ENCODE data around the gene NEDD8.
A peak's percentile ranks its signal among the peaks of the same experiment; 100 is the strongest.

Gene NEDD8

GRCh38 chr14:24197056-24197450 is 35.1 kb downstream of the NEDD8 start:
- DNase-seq (ENCODE audit: low spot score) (no peak), FAIRE-seq (no peak)

GRCh38 chr14:24196071-24197055 is 35.8 kb downstream of the NEDD8 start:
- no peak for DNase-seq (ENCODE audit: low spot score)
- no peak for FAIRE-seq

- DNase-seq (ENCODE audit: low spot score), result peak; percentile 50
- FAIRE-seq, result no peak
These were observed 36.7 kb downstream of the NEDD8 start, which contains the start of gene TM9SF1 for GRCh38 chr14:24195186-24196070. Gene TM9SF1 (minus strand): TSS chr14:24195441. CDS start chr14:24195019, 422 bp downstream.

GRCh38 chr14:24194873-24195185 is 37.3 kb downstream of the NEDD8 start:
- no peak for DNase-seq (ENCODE audit: low spot score)
- no peak for FAIRE-seq

- no peak for FAIRE-seq
- no peak for DNase-seq (ENCODE audit: low spot score)
These were observed 37.8 kb downstream of the NEDD8 start for GRCh38 chr14:24194186-24194872.

- FAIRE-seq (no peak), DNase-seq (ENCODE audit: low spot score) (no peak)
These were observed 39.2 kb downstream of the NEDD8 start for GRCh38 chr14:24192933-24193332.

- no peak for FAIRE-seq
- DNase-seq (ENCODE audit: low spot score), result no peak
These were observed 41.8 kb downstream of the NEDD8 start for GRCh38 chr14:24190416-24190815.

GRCh38 chr14:24189460-24189859 is 42.7 kb downstream of the NEDD8 start:
- no peak for FAIRE-seq
- no peak for DNase-seq (ENCODE audit: low spot score)

GRCh38 chr14:24189059-24189375 is 43.1 kb downstream of the NEDD8 start:
- DNase-seq (ENCODE audit: low spot score), result no peak
- no peak for FAIRE-seq

GRCh38 chr14:24188251-24189058 is 43.7 kb downstream of the NEDD8 start, which contains the start of gene IPO4:
Gene IPO4 (minus strand): TSS chr14:24188816. CDS start chr14:24188787, 29 bp downstream.
- FAIRE-seq (no peak), DNase-seq (ENCODE audit: low spot score) (peak; percentile 84)

GRCh38 chr14:24187539-24187915 is 44.6 kb downstream of the NEDD8 start:
- DNase-seq (ENCODE audit: low spot score) (no peak), FAIRE-seq (no peak)

- DNase-seq (ENCODE audit: low spot score) (no peak), FAIRE-seq (no peak)
These were observed 45.2 kb downstream of the NEDD8 start for GRCh38 chr14:24186831-24187538.

- FAIRE-seq, result no peak
These were observed 46.4 kb downstream of the NEDD8 start for GRCh38 chr14:24185741-24186140.

GRCh38 chr14:24185026-24185425 is 47.1 kb downstream of the NEDD8 start:
- DNase-seq (ENCODE audit: low spot score) (no peak), FAIRE-seq (no peak)

More at GRCh38 chr14:24185741-24186140, 46.4 kb downstream of the NEDD8 start:
- no peak for DNase-seq (ENCODE audit: low spot score)

- FAIRE-seq (no peak), DNase-seq (ENCODE audit: low spot score) (no peak)
These were observed 47.8 kb downstream of the NEDD8 start for GRCh38 chr14:24184104-24184970.

- FAIRE-seq (no peak), DNase-seq (ENCODE audit: low spot score) (no peak)
These were observed 49.1 kb downstream of the NEDD8 start for GRCh38 chr14:24183014-24183481.

- FAIRE-seq, result no peak
- no peak for DNase-seq (ENCODE audit: low spot score)
These were observed 49.9 kb downstream of the NEDD8 start for GRCh38 chr14:24182110-24182882.

GRCh38 chr14:24181371-24182077 is 50.6 kb downstream of the NEDD8 start:
- DNase-seq (ENCODE audit: low spot score) (no peak), FAIRE-seq (no peak)

Measured in RCC 7860 (cell line).